NCI-H510A treated with DMSO at 0.1 percent for 48 hours (cell line): ENCODE results near the gene LPP.
"Not testable (repeated sequence)": the region's sequence is repeated elsewhere in the genome, so short reads cannot be mapped to it uniquely, and the experiment has no call there.

Experiments used
- DNase-seq: peaks from one replicate; lab custom pipeline; 2025; lab: John Stamatoyannopoulos, UW

The LPP gene

GRCh38 chr3:188584958-188585689, 431.2 kb downstream of the LPP start:
- no peak for DNase-seq

GRCh38 chr3:188589071-188589470, 435.1 kb downstream of the LPP start:
- no peak for DNase-seq

DNA sequence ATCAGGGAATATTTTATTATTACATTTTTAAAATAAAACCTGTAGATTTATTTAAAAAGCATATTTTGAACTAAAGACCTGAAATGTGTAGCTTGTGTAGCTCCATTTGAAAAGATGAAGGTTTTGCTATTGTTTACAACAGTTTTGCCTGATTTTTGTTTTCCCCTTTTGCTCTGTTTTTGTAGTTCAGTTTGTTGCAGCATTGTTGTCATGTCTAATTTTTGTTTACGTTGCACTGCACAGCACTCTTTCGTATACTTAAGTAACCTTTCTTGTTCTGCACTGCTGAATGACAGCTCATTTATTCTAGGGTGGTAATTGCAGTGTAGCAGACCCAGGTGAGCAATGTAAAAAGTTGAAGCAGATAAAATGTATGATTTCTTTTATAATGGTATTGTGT, 435.8 kb downstream of the LPP start:
- no peak for DNase-seq

- DNase-seq, result no peak
Observed at GRCh38 chr3:188590557-188590956, 436.6 kb downstream of the LPP start.

- no peak for DNase-seq
Observed at GRCh38 chr3:188594139-188594538, 440.2 kb downstream of the LPP start.

- no peak for DNase-seq
Observed at GRCh38 chr3:188595890-188596376, 442.0 kb downstream of the LPP start.

GRCh38 chr3:188598894-188599293, 444.9 kb downstream of the LPP start:
- DNase-seq, result no peak

DNA sequence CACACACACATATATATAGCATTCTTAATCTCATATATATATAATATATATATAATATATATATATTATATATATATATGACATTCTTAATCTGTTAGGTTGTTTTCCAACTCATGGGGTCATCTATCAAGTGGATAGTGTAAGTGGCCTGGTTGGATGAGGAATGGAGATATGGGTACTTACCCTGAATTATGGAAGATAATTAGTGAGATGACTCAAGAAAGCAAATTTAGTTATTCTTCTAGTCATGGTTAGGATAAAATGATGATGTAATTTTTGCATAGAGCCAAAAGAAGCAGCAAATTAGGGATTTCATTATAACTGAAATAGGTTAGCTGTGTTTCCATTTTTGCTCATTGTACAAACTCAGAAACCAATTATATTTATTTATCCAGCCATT, 448.2 kb downstream of the LPP start:
- DNase-seq, result no peak

DNA sequence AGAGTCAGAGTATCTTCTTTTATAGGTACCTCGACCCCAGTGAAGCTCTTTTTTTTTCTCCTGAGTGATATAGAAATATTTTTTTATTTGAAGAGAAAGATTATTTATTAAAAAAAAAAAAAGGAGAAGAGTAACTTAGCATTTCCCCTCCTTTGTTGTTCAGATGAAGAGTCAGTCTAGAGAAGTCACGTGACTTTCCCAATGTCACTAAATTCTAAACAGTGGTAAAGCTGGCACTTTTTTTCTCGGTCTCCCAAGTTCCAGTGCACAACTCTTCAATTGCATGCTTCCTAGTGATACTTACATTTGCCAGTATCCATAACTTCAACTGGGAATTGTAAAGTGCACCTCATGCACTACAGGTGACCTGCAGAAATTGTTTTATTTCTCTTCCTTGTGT, 448.7 kb downstream of the LPP start:
- no peak for DNase-seq

DNA sequence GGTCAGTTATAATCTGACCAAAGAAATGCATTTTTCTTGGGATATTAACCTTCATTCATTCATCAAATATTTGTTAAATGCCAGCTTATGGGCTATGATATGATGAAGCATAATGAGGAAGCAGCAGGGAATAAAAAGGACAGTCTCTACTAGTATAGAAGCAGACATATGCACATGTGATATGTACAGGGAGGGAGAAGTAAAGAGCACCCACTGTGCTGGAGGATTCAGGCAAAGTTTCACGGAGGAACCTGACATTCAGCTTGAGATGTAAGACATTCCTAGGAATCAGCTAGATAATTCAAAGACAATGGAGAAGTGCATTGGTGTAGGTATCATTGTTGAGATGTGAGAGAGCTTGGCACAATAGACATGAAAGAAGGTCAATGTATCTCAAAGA, 450.7 kb downstream of the LPP start:
- no peak for DNase-seq

GRCh38 chr3:188605231-188605630, 451.3 kb downstream of the LPP start:
- DNase-seq, result no peak

GRCh38 chr3:188605905-188606304, 451.9 kb downstream of the LPP start:
- DNase-seq, result no peak

- DNase-seq, result no peak
Observed at GRCh38 chr3:188607805-188608315, 453.9 kb downstream of the LPP start.

DNA sequence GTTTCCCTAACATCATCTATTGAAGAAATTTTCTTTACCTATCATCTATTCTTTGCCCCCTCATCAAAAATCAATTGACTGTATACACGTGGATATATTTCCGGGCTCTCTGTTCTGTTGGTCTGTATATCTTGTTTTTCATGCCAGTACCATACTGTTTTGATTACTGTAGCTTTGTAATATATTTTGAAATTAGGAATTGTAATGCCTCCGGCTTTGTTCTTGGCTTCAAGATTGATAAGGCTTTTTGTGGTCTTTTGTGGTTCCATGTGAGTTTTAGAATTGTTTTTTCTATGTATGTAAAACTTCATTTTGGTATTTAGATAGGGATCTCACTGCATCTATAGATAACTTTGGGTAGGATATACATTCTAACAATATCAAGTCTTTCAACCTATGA, 454.4 kb downstream of the LPP start:
- DNase-seq, result no peak

GRCh38 chr3:188613721-188614120, 459.8 kb downstream of the LPP start:
- not testable (repeated sequence) for DNase-seq

DNA sequence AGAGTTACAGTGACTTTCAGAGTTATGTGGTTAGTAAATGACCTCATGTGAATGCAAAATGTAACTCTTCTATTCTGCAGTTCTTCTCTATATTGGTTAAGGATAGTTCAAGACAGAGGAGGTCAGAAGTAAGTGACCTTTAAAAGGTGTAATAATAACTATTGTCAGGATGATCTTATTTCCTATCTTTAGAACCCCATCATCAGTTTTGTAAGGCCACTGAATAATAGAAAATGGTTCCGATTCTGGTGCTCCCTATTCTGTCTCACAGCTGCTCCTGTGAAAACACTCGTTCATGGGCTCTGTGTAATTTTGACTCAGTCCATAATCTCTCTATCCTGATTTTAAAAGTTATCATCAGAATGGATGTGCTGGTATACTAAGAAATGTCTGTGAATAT, 463.3 kb downstream of the LPP start:
- DNase-seq, result no peak

- no peak for DNase-seq
Observed at GRCh38 chr3:188617988-188618701, 464.2 kb downstream of the LPP start.

GRCh38 chr3:188620752-188621151, 466.8 kb downstream of the LPP start:
- DNase-seq, result no peak

DNA sequence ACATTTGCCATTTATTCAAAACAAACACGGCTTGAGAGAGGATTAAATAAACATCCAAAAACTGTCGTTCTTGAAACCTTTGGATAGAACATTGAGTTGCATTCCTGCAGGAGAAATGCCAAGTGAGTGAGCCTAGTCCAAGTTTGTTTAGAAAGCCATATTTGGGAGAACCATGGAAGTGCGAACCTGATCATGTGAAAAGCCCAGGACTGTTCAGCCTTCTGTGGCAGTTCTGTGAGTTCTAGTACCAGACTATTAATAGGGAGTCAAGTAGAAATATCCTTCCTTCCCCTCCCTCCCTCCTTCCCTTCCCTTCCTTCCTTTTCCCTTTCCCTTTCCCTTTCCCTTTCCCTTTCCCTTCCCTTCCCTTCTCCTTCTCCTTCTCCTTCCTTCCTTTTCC, 470.4 kb downstream of the LPP start:
- no peak for DNase-seq

DNA sequence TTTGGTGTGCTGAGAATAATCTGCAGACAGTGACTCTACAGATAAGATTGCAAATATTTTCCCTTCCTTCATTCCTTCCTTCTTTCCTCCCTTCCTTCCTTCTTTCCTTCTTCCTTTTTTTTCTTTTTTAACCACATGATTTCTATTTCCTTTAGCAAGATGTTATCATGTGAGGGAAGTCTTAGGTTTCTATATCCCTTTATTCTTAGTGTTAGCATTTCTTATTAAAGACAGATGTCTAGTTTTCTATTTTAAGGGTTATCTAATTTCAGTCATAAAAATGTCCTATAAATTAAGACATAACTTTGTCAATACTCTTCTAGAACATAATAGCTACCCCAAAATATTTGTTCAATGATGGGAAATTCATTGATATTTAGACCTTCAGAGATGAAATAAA, 470.9 kb downstream of the LPP start:
- no peak for DNase-seq

DNA sequence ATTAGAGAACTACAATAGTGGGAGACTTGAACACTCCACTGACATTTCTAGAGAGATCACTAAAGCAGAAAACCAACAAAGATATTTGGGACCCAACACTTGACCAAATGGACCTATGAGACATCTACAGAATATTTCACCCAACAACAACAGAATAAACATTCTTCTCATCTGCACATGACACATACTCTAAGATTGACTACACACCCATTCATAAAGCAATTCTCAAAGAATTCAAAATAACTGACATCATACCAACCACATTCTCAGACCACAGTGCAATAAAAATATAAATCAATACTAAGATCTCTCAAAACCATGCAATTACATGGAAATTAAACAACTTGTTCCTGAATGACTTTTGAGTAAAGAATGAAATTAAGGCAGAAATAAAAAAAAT, 473.7 kb downstream of the LPP start:
- no peak for DNase-seq

GRCh38 chr3:188631291-188632010, 477.5 kb downstream of the LPP start:
- no peak for DNase-seq

DNA sequence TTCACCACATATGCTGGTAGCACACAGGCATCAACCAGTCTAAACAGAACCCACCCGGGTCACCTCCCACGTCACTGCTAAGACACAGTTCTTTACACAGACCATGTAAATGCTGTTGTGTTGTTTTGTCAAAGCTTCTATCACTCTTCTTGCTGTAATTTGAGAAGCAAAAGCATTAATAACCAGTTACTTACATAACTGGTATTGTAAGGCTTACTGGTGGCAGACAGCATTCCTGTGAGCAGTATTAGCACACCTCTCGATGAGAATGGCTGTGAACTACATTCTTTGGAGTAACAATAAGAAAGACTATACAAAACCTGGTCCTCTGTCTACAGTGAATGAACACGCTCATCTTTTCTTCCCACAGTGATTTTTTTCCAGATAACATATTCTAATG, 479.2 kb downstream of the LPP start:
- DNase-seq, result no peak
